ENCODE results near the gene ESRP2.

Gene ESRP2

GRCh38 chr16:68264128-68265077 is 28.5 kb upstream of the ESRP2 start, which contains the start of gene SLC7A6:
Gene SLC7A6 (plus strand): TSS chr16:68264526. CDS start chr16:68274727, 10,201 bp downstream.
- DNase-seq (ENCODE audit: low read depth in 1 of 2, low spot score in 1 of 2): peak; percentile 67 to 82

GRCh38 chr16:68263559-68264127 is 27.7 kb upstream of the ESRP2 start:
- DNase-seq (ENCODE audit: low read depth in 1 of 2, low spot score in 1 of 2): no peak

- no peak for DNase-seq (ENCODE audit: low read depth in 1 of 2, low spot score in 1 of 2)
These were observed 23.3 kb upstream of the ESRP2 start for GRCh38 chr16:68259007-68259825.

DNA sequence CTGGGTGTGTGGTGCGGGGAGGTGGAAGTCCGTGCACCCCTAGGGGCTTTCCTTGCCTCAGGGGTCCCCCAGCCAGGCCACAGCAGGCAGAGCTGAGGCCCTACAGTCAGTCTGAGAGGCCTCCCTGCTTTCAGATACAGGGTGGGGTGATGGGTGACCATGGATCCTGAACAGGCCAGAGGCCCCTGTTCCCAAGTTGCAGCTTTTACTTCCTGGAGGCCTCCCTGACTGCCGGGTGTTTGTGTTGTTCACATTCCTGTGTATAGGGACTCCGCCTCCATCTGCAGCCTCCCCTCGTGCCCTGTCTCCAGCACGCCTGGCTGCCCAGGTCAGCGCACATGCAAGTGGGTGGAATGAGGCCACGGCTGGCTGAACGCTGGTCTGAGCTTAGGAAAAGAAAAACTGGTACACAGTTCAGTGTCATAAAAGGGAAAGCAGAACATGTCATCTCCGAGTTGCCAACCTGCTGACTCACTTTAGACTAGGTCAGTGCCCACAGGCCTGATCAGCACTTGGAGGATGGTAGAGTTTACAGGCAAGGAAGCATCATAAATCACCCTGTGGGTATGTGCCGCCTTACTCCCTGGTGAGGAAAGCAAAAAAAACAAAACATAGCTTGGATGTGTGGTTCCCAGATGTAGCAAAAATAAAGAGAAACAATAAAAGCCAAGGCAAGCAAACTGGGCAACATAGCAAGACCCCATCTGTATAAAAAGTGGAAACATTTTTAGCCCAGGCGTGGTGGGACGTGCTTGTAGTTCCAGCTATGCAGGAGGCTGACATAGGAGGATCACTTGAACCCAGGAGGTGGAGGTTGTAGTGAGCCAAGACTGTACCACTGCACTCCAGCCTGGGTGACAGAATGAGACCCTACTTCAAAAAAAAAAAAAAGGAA is 22.2 kb upstream of the ESRP2 start:
- no peak for DNase-seq (ENCODE audit: low read depth in 1 of 2, low spot score in 1 of 2)

GRCh38 chr16:68257251-68257905 is 21.5 kb upstream of the ESRP2 start:
- DNase-seq (ENCODE audit: low read depth in 1 of 2, low spot score in 1 of 2): no peak

- DNase-seq (ENCODE audit: low read depth in 1 of 2, low spot score in 1 of 2): no peak
These were observed 19.8 kb upstream of the ESRP2 start for GRCh38 chr16:68255712-68256111.

DNA sequence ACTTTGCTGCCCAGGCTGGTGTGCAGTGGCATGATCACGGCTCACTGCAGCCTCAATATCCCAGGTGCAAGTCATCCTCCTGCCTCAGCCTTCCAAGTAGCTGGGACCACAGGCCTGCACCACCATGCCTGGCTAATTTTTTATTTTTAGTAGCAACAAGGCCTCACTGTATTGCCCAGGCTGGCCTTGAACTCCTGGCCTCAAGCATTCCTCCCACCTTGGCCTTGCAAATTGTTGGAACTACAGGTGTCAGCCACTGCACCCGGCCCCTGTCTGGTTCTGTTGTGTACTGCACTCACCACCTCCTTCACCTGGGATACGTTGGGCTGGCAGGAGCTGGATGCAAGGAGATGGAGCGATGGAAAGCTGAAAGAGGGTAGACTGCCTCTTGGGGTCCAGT is 17.8 kb upstream of the ESRP2 start:
- no peak for DNase-seq (ENCODE audit: low read depth in 1 of 2, low spot score in 1 of 2)

- no peak for DNase-seq (ENCODE audit: low read depth in 1 of 2, low spot score in 1 of 2)
These were observed 16.5 kb upstream of the ESRP2 start for GRCh38 chr16:68252383-68252782.

DNA sequence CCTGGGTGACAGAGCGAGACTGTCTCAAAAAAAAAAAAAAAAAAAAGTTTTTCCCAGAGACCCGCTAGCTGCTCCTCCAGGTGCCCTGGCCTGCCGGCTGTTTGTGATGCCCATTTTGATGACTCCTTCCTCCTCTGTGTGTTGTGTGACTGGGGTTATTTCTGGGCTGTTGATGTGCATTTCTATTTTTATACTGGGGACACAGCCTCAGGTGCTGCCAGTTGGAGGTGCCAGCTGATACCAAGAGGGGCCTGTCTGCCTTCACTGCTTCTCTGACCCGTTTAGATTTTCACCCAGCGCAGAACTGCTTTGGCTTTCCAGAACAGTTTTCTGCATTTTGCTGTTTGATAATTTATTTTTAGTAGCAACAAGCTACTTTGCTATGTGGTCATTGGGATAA is 15.9 kb upstream of the ESRP2 start:
- DNase-seq (ENCODE audit: low read depth in 1 of 2, low spot score in 1 of 2): no peak

DNA sequence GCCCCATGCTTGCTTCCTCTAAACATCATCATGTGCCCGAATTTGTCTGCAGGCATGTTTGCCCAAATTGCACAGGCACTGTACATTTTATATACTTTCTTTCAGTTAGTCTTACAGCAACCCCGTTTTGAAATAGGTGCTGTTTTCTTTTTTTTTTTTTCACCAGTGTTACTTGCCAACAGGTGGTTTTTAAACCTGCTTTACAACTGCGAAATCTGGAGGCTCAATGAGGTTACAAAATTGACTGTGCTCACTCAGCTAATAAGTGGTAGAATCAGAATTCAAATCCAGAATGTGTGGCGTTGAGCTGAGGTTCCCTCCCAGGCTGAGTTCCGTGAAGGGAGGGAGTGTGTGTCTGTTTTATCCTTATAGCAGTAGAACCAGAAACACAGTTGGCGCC is 15.0 kb upstream of the ESRP2 start:
- no peak for DNase-seq (ENCODE audit: low read depth in 1 of 2, low spot score in 1 of 2)

DNA sequence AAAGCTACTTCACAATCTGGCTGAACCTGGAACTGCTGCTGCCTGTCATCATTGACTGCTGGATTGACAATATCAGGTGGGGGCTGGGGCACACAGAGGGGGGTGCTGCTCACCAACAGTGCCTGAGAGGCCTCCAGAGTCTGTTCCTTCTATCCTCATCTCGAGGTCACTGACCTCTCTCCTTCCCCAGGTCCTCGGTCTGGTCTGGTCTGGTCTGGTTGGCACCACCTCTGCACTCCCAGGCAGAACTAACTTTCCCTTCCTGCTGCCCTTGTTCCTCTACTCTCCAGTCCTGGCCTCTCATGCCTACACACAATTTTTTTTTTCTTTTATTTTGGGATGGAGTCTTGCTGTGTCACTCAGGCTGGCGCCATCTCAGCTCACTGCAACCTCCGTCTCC is 13.4 kb upstream of the ESRP2 start:
- no peak for DNase-seq (ENCODE audit: low read depth in 1 of 2, low spot score in 1 of 2)

DNA sequence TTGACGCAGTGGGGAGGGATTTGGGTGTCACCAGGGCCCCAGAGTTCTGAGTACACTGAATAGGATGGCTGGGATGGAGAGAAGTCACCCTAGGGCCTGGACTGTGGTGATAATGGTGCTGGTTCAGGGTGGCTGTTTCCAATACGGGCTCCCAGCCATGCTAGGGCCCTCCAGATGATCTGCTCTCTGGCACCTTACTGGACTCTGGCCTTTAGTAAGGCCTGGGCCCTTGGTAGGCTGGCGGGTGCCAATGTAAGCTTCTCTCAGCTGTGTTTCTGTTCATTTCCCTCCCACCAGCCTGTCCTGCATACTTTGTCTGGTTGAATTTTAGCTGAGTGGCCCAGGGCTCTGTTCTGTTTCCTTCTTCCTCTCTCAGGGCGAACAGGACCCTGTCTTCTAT is 12.0 kb upstream of the ESRP2 start:
- no peak for DNase-seq (ENCODE audit: low read depth in 1 of 2, low spot score in 1 of 2)

GRCh38 chr16:68247400-68247799 is 11.5 kb upstream of the ESRP2 start:
- no peak for DNase-seq (ENCODE audit: low read depth in 1 of 2, low spot score in 1 of 2)

GRCh38 chr16:68246666-68247065 is 10.7 kb upstream of the ESRP2 start:
- no peak for DNase-seq (ENCODE audit: low read depth in 1 of 2, low spot score in 1 of 2)

GRCh38 chr16:68246121-68246520 is 10.2 kb upstream of the ESRP2 start:
- DNase-seq (ENCODE audit: low read depth in 1 of 2, low spot score in 1 of 2): no peak

DNA sequence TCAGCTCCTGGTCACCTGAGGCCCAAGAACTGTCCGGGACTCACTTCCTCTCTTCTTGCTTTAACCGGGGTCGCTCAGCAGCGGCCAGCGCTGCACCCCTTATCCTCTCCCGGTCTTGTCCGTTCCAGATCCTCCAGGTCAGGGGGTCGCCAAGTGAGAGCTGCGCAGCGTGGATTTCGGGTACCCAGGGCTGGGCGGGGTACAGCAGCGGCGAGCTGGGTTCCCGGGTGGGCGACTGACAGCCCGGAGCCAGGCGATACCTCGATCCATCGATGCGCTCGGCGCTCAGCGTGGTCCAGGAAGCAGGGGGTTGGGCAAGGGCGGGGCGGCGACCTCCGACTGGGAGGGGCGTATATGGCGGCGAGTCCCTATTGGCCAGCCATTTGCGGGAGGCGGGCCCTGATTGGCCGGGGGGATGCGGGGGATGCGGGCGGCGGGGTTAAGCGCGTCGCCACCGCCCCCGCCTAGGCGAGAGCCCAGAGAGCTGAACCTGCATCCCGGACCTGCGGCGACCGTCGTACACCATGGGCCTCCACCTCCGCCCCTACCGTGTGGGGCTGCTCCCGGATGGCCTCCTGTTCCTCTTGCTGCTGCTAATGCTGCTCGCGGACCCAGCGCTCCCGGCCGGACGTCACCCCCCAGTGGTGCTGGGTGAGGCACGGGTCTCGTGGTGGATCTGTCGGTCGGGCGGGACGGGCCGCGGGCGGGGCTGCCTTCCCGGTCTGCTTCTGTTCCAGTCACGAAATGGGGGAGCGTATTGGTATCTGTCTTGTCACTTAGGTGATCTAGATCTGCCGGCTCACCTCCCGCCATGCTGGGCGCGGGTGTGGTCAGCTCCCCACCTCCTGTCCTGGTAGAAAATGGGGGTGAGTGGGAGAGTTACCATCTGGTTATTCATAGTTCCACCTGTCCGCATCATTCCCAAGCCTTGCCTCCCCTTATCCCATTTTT is 9.3 kb upstream of the ESRP2 start, which contains the start of gene PLA2G15:
PLA2G15 (plus strand) TSS at position 471 of the 951 bp plus-strand sequence; CDS start at position 525, 54 bp downstream.
- DNase-seq (ENCODE audit: low read depth in 1 of 2, low spot score in 1 of 2): peak; percentile 95 to 97

GRCh38 chr16:68244481-68244902 is 8.6 kb upstream of the ESRP2 start:
- DNase-seq (ENCODE audit: low read depth in 1 of 2, low spot score in 1 of 2): no peak

- DNase-seq (ENCODE audit: low read depth in 1 of 2, low spot score in 1 of 2): no peak
These were observed 7.3 kb upstream of the ESRP2 start for GRCh38 chr16:68242926-68243858.
